ENCODE results near the gene TXN2.

The TXN2 gene

DNA sequence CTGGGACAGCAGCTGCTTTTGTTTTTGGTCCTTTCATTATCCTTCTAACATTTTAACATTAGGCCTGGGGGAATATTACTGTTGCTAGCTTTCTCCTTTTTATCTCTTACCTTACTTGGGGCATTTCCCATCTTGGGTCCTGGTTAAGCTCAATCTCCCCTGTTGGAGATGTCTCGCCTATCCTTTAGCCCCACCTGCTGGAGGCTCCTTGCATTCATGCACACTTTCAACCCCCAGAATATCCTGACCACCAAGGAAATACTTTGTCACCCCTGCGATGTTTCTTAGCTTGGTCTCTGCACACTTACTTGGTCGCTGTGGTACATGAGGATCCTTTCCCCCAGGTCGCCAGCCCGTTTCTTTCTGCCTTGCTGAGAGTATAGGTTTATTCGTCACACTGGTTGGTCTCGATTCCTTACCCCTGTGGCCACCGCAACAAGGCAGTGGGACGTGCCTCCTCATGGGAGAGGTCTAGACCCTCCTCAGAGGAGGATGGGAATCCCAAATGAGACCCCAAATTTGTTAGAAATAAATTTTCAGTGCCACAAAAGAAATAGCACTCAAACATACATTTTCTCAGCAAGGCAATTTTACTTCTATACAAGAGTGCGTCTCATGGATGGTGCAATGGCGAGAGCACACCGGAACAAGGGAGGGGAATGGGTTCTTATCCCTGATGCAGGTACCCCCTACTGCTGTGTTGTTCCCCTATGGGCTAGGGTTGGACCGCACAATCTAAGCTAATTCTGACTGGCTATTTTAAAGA, 5.4 kb upstream of the TXN2 start:
- no peak for DNase-seq (ENCODE audit: low spot score)

DNA sequence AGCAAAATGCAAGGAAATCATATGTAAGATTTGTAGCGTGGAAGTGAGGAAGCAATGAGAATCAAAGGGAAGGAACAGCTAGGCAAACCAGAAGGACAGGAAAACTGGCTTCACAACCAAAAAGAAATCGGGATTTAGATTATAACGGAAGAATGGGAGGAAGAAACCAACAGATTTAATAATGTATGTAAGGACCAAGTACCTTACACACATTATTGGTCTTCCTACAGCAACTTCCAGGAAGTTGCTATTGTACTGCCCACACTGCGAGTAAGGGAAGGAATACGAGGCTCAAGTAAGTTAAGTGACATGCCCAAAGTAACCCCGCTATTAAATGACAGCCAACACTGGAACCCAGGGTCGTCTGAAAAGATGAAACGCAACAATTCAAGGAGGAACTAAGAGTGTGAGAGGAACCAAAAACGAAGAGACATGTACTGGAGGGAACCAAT, 473 bp downstream of the TXN2 start:
- no peak for DNase-seq (ENCODE audit: low spot score)

DNA sequence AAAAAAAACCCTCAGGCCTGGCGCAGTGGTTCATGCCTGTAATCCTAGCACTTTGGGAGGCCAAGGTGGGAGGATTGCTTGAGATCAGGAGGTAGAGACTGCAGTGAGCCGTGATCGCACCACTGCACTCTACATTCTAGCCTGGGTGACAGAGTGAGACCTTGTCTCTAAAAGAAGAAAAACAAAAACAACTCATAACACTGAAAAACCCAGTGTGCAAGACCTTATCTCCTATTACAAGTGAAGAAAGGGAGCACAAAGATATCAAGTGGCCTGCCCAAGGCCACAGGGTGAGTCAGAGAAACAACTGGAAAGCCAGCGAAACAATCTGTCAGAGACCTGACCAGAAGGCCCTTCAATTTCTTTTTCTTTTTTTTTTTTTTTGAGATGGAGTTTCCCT, 2.5 kb downstream of the TXN2 start:
- DNase-seq (ENCODE audit: low spot score) = no peak

- no peak for DNase-seq (ENCODE audit: low spot score)
Observed at GRCh38 chr22:36475341-36475740, 6.1 kb downstream of the TXN2 start.

- no peak for DNase-seq (ENCODE audit: low spot score)
Observed at GRCh38 chr22:36472689-36473088, 8.8 kb downstream of the TXN2 start.

GRCh38 chr22:36471341-36471821, 10.1 kb downstream of the TXN2 start:
- DNase-seq (ENCODE audit: low spot score) = no peak

DNA sequence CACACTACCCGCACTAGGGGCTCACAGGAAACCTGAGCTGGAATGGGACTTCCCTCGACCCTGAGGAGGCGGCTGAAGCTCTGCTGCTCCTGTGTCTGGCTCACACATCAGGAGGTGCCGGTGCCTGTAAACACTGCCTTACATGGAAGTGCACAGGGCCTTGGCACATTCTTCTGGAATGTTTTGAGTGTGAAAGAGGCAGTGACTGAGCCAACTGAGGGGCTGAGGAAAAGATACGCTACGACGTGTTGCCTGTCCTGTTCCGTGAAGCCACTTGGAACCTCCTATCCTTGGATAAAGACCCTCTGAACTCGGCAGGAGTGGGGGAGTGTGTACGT, 10.5 kb downstream of the TXN2 start:
- no peak for DNase-seq (ENCODE audit: low spot score)

- DNase-seq (ENCODE audit: low spot score) = peak; percentile 86
Observed at GRCh38 chr22:36470162-36470993, 11.1 kb downstream of the TXN2 start.

- DNase-seq (ENCODE audit: low spot score) = no peak
Observed at GRCh38 chr22:36469094-36469710, 12.2 kb downstream of the TXN2 start.

DNA sequence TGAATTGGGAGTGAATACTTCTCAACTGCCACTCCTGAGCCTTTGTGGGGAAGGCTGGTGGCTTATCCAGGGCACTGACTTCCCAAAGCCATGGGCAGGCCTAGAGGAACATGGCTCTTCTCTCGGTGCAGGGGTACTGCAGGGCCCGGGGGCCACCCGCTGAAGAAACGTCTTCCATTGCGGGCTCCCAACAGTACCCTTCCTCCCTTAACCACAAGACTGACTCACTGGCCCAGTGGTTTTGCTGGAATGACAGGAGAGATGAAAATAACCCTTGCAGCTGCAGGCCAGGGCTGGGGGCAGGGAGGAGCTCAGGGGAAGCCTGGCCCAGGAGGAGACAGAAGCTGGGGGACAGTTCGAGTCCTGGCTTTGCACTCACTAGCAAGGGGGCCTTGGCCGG, 13.5 kb downstream of the TXN2 start:
- no peak for DNase-seq (ENCODE audit: low spot score)

DNA sequence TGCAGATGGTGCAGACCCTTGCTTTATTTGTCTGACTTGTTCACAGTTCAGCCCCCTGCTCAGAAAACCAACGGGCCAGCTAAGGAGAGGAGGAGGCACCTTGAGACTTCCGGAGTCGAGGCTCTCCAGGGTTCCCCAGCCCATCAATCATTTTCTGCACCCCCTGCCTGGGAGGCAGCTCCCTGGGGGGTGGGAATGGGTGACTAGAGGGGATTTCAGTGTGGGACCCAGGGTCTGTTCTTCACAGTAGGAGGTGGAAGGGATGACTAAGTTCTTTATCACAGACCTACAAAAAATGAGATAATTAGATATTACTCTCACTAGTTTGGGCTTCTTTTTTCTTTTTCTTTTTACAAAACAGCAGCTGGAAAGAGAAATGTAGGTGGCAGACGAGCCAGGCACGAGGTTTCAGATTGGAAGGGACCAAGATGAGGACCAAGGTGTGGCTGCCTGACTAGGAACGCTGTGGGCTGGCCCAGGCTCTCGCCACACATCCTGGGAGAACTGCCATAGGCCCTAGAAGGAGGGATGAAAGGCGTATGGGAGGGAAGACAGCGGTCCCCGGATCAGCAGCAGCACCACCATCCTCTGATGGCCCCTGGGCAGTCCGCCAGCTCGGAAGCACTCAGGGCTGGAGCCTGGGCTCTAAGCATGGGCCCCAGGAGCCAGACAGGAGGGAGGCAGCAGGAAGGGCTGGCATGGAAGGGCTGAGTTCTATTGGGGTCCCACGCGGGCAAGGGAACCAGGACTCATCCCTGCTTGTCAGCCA, 14.2 kb downstream of the TXN2 start:
- DNase-seq (ENCODE audit: low spot score) = no peak

DNA sequence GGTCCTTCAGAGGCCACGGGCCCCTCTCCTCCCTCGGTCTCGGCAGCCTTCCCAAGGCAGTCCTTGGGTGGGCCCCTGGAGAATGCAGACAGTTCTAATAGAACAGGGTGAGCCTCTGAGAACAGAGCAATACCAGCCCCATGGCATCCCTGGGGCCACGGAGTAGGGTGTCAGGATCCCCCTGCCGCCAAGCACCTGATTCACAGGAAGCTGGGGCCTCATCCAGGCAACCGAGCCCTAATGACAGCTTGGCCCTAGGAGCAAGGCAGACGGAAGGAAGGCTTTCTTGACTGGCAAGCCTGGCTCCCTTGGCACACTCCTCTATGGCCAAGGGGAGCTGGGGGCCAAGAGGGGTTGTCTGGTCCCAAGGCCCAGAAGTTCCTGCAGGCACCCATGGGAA, 15.2 kb downstream of the TXN2 start:
- no peak for DNase-seq (ENCODE audit: low spot score)

- DNase-seq (ENCODE audit: low spot score) = no peak
Observed at GRCh38 chr22:36465232-36466021, 16.0 kb downstream of the TXN2 start.

GRCh38 chr22:36464715-36465231, 16.7 kb downstream of the TXN2 start:
- DNase-seq (ENCODE audit: low spot score) = no peak

- no peak for DNase-seq (ENCODE audit: low spot score)
Observed at GRCh38 chr22:36463783-36464184, 17.7 kb downstream of the TXN2 start.

DNA sequence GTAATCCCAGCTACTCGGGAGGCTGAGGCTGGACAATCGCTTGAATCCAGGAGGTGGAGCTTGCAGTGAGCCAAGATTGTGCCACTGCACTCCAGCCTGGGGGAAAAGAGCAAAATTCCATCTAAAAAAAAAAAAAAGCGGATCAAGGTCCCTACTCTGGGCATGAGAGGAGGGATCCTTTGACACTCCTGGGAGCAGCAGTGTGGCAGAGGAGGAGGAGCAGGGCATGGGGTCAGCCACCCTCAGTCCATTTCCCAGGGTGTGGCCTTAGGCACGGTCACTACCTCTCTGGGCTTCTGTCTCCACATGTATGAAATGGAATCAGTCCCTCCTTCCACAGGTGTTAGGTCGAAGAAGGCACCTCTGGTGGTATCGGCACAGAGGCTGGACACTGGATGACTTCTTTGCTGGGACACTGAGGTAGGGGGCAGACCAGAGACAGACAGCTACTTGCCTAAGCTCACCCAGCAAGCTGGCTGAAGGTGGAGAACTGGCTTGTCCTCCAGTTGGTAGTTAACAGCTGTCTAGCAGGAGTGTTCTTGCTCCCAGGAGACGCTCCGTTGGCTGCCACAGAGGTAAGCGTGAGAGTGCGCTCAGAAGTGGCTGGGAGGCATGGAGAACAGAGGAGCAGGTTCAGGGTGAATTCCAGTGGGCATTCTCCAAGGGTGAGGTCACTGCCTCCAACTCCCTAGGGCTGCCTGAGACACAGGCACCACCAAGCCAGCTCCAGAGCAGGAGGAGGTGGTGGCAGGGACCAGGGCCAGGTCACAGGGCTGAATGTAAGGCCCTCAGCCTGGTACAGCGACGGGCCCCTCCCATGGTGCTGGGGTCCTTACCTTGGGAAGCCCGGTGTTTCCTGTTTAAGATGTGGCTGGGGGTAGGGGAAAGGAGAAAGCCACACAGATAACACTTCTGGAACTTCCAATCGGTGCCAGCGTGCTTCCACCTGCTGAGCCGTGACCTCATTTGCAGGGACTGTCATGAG, 19.5 kb downstream of the TXN2 start:
- no peak for DNase-seq (ENCODE audit: low spot score)

DNA sequence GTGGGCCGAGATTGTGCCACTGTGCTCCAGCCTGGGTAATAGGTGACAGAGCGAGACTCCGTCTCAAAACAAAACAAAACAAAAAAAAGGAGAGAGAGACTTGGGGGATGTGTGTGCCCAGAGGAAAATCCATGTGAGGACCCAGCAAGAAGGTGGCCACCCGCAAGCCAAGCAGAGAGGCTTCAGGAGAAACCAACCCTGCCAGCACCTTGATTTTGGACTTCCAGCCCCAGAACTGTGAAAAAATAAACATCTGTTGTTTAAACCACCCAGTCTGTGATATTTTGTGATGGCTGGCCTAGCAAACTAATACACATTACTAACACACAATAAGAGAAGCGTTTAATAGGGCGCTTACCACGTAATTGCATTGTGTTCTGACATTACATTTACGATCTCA, 21.2 kb downstream of the TXN2 start:
- no peak for DNase-seq (ENCODE audit: low spot score)

- DNase-seq (ENCODE audit: low spot score) = no peak
Observed at GRCh38 chr22:36457688-36458450, 23.6 kb downstream of the TXN2 start.

GRCh38 chr22:36456464-36456845, 25.0 kb downstream of the TXN2 start:
- DNase-seq (ENCODE audit: low spot score) = no peak
